ENCODE results near the gene ZFYVE19.
A peak's percentile ranks its signal among the peaks of the same experiment; 100 is the strongest.

The ZFYVE19 gene

DNA sequence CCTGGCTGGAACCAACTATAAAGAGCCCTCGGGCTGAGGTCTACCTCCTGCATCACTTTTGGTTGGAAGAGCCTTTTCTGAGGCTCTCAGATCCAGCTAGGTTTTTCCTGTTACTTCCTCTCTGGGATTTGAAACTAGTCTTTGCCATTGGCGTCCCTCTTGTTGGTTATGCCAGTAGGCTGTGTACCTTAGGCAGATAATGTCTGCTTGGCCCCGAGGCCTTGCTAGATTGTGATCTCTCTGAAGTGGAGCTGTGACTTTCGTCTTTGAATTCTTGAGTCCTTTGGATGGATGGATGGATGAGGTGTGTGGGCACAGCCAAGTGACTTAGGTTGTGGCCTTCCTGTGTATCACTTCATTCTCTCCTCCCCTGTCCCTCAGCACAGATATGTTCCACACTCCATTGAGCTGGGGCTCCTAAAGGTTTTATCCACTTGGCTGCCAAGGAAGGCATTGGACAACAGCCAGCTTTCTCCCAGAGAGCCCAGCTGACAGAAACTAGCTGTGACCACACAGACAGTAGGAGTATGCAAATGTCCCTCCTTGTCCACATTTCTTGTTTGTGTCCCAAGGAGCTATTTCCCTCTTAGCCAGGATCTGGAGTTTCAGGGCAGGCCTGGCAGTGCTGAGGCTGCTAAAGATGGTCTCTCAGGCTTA, 8.3 kb downstream of the ZFYVE19 start:
- DNase-seq, result no peak

DNA sequence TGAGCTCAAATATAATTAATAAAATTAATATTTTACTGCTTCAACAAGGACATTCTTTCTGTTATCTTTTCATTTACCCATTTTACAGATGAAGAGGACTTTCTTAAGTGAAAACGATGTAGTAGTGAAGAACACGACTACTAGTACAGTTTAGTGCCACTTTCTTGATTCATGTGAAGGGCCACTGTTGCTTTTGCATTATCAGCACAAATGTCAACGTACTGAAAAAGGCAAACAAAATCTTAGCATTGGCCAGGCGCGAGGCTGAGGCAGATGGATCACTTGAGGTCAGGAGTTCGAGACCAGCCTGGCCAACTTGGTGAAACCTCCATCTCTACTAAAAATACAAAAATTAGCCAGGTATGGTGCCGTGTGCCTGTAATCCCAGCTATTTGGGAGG, 12.2 kb downstream of the ZFYVE19 start:
- no peak for DNase-seq

DNA sequence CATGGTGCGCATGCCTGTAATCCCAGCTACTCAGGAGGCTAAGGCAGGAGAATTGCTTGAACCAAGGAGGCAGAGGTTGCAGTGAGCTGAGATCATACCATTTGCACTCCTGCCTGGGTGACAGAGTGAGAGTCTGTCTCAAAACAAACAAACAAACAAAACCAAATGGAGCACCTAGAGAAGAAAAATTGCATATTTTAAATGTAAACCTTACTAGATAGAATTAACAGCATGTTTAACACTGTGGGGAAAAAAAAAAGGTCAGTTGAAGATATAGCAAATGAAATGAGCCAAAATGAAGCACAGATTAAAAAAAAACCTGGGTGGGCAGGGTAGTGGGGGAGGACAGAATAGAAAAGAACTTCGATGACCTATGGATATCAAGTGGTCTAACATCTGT, 14.3 kb downstream of the ZFYVE19 start:
- no peak for DNase-seq

DNA sequence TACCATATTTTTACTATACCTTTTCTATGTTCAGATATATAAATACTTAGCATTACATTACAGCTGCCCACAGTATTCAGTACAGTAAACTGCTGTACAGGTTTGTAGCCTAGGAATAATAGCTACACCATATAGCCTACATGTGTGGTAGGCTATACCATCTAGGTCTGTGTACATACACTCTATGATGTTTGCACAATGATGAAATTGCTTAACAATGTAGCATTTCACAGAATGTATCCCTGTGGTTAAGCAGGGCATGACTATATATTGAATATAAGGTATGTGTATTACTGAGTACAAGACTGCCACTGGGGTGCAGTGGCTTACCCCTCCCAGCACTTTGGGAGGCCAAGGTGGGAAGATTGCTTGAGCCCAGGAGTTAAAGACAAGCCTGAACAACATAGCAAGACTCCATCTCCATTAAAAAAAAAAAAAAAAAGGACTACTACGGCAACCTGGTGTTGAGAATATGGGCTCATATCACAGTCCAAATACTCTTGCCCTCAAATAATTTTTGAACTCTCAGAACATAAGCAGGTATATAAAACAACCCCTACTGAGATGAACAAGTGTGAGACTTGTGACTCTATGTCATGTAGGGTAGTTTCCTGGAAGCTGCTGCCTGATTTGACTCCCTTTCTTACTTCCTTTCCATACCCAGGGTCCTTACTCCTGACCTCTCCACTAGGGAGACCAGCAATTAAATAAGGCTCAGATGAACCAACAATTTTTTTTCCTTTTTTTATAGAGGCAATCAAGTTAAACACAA, 16.9 kb downstream of the ZFYVE19 start:
- DNase-seq, result no peak

DNA sequence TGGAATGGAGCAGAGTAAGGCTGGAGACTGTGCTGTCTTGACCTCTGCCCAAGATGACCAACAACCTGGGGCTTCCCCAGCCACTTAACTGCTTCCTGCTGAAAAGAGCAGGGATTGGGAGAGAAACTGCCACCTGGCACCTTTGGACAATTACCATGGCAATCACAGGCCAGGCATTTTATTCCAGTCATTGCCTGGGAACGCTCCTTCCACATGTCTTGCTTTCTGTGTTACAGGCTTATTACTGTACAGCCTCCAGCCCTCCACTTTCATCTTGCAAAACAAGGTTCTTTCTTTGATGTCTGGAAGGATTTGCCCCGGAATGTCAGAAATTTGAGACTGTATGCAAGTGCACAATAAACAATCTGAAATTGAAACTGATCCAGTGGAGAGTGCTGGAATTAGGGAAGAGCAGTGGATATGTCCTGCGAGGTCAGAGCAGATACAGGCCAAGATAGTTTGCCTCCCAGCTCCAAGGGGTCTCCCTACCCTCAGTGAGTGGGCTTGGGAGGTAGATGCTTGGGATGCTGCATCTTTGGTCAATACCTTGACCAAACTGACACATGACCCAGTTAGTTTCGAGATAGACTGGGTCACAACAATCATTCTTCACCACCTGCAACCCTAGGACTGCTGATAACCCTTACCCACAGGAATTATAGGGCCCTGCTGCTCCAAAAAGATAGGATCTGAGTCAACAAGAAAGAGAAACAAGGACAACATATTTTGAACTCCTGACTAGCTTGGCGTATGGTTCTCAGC, 19.0 kb downstream of the ZFYVE19 start:
- no peak for DNase-seq

DNA sequence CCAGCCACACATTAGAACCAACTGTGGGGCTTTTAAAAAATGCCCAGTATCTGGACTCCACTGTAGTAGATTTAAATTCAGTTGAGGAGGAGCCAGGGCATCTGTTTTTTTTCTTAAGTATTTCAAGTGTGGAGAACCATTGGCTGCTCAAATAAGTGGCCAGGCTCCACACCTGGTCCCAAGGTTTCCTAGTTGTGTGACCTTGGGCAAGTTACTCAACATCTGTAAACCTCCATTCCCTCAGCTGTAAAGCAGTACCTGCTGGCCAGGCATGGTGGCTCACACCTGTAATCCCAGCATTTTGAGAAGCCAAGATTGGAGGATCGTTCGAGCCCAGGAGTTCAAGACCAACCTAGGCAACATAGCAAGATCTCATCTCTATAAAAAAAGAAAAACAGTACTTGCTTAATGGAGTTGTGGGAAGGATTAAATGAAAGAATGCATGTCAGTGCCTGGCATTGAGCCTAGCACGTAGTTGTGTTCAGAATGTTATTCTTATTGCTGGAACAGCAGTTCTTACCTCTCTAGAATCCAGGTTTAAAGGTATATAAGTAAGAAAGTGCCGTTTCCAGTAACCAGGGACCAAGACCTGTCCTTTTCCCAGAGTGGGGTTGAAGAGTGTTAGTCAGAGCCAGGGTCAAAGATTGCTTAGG, 19.7 kb downstream of the ZFYVE19 start:
- DNase-seq, result no peak

DNA sequence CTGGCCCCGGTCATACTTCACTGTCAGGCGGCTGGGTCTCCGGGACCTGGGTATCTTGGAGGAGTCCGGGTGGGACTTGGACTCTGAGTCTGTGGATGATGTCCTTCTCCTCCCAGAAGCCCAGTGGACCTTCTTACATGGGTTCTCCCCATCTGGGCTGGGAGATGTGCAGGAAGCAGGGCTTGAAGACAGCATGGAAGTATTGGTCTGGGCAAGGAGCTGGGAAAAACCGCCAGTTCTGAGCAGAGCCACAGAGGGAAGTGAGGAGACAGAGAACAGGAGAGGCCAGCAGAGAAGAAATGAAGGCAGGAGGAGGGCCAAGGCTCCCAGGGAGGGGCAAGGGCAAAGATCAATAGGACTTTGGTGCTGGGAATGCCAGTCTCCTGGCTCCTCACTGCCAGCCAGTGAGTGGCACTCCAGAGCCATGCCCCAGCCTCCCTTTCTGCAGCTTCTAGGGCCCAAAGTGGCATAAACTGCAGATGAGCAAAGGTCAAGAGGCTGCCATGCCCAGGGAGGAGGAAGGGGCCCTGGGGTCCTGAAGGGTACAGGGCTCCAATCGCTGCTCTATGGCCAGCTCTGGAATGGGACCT, 21.7 kb downstream of the ZFYVE19 start, which contains the start of gene PPP1R14D:
Gene PPP1R14D, minus strand, starts transcription at position 262 of the 590 bp plus-strand sequence. Its CDS starts 67 bp downstream, at position 195.
- DNase-seq, result no peak

DNA sequence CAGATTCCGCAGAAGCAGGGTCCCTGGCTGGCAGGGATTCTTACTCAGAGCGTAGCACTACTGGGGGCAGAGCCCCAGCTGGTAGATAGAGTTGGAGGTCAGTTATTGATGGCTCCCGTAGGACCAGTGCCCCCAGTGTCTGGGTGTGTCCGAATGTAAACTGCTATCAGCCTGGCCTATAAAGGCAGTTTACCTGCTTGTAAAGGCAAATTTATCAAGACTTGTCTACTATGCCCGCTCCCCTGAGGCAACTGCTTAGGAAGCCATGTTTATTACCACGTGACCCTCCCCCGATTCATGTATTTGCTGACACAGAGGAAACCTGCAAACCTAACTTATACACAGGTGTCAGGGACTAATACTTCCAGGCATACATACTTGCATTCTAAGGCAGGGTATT, 22.2 kb downstream of the ZFYVE19 start:
- no peak for DNase-seq

DNA sequence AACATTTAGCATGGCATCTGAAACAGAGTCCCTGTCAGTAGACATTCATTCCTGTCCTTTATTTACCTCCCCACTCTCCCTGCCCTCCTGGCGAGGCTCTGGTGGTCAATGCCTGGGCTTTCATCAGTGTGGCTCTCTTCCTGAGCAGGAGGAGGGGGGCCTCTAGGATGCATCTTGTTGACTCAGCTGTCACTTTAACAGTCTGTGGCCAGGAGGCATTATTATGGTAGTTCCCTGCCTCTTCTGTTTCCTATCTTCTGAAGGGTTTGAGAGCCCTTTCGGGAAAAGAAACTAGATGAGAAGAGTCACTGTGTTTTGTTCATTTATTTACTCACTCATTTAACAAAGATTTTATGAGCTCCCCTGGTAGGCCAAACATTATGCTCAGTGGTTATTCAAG, 24.0 kb downstream of the ZFYVE19 start:
- DNase-seq, result peak; percentile 86

DNA sequence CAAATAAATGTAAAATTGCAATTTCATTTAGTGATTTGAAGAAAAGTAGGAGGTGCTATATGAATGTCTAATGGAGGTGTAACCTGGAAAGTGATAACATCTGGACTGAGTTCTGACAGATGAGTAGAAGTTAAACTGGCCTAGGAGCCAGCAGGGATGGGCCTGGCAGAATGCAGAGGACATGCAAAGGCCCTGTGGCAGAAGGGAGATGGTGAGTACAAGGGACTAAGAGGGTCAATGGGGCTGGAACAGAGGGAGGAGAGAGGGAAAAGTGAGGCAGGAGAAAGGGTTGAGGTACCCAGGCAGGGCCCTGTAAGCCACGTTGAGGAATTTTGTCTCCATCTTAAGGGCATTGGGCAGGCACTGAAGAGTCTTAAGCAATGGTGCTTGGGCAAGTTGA, 25.0 kb downstream of the ZFYVE19 start:
- no peak for DNase-seq

DNA sequence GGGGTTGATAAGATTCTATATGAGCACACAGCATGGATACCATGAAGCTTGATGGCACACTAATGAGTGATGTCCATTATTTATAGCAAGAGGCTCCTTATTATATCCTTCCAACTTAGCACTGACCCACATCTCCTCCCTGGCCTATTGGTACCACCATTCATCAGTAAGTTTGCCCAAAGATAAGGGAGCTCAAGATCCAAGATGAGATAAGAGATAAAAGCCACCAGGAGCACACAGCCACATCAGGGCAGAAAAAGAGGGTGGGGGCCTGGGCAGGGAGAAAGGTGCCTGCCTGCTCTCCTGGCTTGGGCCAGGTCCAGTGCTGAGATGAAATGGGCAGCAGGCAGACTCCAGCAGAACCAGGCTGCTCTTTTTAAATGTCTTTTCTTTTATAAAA, 26.0 kb downstream of the ZFYVE19 start:
- no peak for DNase-seq

DNA sequence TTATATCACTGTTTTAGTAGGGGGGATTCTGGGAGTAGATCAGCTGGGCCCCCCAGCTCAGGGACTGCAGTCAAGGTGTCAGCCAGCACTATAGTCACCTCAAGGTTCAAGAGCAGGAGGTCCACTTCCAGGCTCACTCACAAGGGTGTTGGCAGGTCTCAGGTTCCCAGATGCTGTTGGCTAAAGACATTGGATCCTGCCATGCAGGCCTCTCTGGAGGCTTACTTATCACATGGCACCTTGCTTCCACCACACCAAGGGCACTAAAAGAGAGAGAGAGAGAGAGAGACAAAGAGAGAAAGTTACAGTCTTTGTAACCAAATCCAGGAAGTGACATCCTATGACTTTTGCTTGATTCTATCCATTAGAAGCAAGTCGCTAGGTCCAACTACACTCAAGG, 29.1 kb downstream of the ZFYVE19 start:
- DNase-seq, result no peak

DNA sequence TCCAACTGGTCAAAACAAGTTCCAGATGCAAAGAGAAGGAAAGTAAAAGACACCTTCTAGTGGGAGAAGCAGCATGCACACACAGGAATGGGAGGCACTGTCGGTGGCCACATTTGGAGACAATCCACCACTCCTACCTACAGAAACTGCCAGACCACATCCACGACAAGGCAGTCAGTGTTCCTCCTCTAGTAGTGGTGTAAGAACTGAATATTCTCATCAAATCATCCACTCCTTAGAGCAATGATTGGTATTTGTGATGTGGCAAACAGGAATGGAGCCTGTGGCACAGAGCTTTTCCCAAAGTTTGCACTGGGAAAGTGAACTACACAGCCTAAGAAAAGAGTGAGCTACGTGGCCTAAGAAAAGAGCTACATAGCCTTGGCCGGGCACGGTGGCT, 31.9 kb downstream of the ZFYVE19 start:
- no peak for DNase-seq

DNA sequence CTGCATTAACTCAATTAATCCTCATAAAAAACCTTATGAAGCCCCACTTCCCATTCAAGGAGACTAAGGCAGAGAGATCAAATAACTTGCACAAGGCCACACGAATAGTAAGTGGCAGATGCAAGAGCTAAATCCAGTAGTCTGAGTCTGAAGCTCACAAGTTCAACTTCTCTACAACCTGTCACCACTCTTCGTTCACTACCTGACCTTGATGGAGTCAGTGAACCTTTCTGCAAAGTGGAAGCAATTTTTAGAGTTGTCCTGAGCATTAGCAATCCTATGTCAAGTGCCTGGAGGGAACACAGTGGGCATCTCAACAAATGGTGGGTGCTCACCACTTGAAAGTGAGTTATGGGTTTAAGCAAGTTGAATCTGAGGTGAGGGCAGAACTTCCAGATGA, 34.9 kb downstream of the ZFYVE19 start:
- DNase-seq, result no peak

DNA sequence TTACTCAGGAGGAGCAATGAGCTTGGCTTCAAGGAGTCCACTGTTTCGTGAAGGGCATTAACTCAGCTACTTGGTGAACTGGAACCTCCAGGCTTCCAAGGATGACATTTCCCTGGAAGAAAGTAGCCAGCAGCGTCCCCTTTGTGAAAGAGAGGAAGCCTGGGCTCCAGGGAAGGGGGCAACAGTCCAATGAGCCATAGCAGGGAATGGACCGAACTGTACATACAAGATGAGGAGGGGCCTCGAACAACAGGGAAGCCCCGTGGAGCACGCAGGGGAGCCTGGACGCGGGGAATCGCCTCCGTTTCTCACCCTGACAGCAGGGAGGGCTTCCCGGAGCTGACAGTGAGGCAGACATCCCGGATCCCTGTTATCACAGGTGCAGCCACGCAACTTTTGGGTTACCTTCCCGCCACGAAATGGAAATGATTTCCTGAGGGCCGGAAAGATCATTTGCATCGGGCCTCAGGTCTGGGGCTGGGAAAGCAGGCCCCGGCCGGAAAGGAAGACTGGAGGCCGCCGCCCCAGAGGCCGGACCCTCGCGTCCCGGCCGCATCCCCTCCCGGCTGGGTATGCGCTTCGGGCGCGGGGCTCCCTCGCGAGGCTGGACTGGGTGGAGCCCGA, 36.5 kb downstream of the ZFYVE19 start:
- no peak for DNase-seq

DNA sequence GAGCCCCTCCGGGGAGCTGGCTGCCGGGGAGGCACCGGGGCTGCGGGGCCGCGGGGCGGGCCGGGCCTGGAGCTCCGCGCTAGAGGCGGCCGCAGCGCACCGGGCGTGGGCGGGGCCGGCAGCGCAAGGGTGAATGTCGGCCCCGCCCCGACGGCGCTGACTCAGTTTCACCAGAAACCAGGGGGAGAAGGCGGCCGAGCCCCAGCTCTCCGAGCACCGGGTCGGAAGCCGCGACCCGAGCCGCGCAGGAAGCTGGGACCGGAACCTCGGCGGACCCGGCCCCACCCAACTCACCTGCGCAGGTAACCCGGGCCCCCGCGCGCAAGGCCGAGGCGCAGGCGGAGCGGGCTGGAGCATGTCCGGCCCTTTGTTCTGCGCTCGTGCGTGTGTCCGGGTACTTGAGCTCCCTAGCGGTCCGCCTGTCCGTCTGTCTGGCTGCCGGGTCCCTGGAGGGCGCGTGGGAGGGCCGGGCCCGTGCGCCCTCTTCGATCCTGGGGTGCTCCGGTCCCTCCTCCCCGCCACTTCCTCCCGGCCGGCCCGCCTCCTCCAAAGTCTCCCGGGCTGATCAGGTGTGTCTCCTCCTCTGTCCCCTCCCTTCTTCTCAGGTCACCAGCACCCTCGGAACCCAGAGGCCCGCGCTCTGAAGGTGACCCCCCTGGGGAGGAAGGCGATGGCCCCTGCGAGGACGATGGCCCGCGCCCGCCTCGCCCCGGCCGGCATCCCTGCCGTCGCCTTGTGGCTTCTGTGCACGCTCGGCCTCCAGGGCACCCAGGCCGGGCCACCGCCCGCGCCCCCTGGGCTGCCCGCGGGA, 37.2 kb downstream of the ZFYVE19 start, which contains the start of gene SPINT1:
Gene SPINT1, plus strand, starts transcription at position 164 of the 811 bp plus-strand sequence. Its CDS starts 507 bp downstream, at position 671.
- DNase-seq, result peak; percentile 23

DNA sequence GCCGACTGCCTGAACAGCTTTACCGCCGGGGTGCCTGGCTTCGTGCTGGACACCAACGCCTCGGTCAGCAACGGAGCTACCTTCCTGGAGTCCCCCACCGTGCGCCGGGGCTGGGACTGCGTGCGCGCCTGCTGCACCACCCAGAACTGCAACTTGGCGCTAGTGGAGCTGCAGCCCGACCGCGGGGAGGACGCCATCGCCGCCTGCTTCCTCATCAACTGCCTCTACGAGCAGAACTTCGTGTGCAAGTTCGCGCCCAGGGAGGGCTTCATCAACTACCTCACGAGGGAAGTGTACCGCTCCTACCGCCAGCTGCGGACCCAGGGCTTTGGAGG, 37.8 kb downstream of the ZFYVE19 start:
- no peak for DNase-seq

DNA sequence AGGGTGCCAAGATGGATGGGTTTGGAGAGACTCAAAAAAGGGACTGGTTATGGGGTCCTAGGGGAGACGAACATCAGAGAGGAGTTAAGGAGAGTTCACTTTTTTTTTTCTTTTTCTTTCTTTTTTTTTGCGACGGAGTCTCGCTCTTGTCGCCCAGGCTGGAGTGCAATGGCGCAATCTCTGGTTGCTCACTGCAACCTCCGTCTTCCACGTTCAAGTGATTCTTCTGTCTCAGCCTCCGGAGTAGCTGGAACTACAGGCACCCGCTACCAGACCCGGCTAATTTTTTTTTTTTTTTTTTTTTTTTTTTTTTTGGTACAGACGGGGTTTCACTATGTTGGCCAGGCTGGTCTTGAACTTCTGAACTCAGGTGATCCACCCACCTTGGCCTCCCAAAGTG, 38.1 kb downstream of the ZFYVE19 start:
- no peak for DNase-seq

DNA sequence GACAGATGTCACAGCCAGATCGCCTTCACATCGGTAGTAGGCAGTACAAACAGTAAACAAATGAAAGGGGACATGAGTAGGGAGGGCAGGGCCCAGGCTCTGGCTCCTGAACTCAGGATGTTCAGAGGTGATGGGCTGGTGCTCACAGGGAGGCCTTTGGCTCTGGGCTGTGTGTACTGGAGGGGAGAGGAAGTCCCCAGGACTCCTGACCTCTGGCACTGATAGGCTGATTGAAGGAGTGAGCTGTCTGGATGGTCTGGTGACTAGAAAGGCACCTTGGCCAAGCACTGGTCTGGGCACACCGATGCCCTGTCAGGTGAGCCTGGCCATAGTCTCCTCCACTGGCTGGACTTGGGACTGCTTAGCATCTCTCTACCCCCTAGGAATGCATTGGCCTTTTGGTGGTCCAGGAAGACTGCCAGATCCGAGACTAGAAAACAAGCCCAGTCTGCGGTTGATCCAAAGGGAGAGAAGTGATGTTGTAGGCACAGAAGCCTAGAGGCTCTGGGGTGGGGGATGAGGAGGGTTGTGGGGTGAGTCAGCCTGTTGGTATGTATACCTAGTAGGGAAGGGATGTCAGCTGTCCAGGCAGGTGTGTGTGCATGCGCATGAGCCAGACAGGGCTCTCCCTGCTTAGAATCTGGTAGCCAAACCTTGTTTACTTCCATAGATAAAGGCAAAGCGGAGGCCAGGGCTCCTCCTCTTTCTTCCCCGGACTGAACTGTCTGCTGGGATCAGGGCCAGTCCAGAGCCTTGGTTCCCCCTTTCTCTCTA, 38.8 kb downstream of the ZFYVE19 start:
- DNase-seq, result peak; percentile 57

DNA sequence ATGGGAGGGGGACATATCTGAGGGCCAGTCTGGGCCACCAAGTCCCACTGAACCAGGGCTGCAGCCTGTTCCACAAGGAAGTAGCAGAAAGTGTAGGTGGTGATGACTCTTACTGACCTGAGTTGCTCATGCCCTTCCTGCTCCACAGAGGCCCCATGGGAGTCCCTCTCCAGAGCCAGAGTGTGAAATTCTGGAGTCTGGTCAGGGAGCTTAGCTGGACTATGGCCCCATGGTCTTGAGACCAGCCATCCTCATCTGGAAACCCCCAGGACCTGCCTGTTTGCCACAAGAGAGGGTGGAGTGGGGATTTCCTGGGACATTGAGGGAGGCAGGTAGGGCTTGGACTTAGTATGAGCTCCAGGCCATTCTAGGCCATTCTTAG, 39.9 kb downstream of the ZFYVE19 start:
- DNase-seq, result no peak
